Measurements from ENCODE around the gene OR1N1. TPM values are rescaled to one million over a fixed set of nuclear protein-coding genes. Genes with fewer than 3 reads are reported as not detected.

OR1N1 gene
- total and polyA plus RNA-seq, 2 experiments from 2014 or later, result not detected

DNA sequence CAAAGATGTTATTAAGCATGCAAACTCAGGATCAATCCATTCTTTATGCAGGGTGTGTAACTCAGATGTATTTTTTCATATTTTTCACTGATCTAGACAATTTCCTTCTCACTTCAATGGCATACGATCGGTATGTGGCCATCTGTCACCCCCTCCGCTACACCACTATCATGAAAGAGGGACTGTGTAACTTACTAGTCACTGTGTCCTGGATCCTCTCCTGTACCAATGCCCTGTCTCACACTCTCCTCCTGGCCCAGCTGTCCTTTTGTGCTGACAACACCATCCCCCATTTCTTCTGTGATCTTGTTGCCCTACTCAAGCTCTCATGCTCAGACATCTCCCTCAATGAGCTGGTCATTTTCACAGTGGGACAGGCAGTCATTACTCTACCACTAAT, 7.7 kb downstream of the OR1N1 start:
- Histone ChIP-seq H3K36me3 (ENCODE audit: insufficient read depth) (no peaks in the 10 kb centered on the region; the same call in 1 of the 2 replicates), H3K27ac (ENCODE audit: low read depth) (no peak overlapping the region), H4K20me1 (replicated peaks; ENCODE audit: insufficient read depth) (no peaks in the 10 kb centered on the region), H3K27me3 (ENCODE audit: insufficient read depth) (peaks cover 7% of the 10 kb centered on the region; the same call in 1 of the 2 replicates), H3F3A (replicated peaks; ENCODE audit: low read depth) (no peaks in the 10 kb centered on the region), H3K4me3 (no peak overlapping the region), H3K79me2 (replicated peaks; ENCODE audit: insufficient read depth) (no peaks in the 10 kb centered on the region), H3K4me2 (no peak overlapping the region), H3K9me2 (ENCODE audit: insufficient read depth) (no peaks in the 10 kb centered on the region), H2AFZ (no peak overlapping the region), H3K4me1 (ENCODE audit: insufficient read depth) (no peaks in the 10 kb centered on the region)
- no peaks in the 10 kb centered on the region for H3K4me1 Mint-ChIP-seq
- no peaks in the 10 kb centered on the region; the same call in 2 of the 3 replicates for H3K36me3 Mint-ChIP-seq (ENCODE audit: low read depth)
- TF ChIP-seq, protein P1, sequence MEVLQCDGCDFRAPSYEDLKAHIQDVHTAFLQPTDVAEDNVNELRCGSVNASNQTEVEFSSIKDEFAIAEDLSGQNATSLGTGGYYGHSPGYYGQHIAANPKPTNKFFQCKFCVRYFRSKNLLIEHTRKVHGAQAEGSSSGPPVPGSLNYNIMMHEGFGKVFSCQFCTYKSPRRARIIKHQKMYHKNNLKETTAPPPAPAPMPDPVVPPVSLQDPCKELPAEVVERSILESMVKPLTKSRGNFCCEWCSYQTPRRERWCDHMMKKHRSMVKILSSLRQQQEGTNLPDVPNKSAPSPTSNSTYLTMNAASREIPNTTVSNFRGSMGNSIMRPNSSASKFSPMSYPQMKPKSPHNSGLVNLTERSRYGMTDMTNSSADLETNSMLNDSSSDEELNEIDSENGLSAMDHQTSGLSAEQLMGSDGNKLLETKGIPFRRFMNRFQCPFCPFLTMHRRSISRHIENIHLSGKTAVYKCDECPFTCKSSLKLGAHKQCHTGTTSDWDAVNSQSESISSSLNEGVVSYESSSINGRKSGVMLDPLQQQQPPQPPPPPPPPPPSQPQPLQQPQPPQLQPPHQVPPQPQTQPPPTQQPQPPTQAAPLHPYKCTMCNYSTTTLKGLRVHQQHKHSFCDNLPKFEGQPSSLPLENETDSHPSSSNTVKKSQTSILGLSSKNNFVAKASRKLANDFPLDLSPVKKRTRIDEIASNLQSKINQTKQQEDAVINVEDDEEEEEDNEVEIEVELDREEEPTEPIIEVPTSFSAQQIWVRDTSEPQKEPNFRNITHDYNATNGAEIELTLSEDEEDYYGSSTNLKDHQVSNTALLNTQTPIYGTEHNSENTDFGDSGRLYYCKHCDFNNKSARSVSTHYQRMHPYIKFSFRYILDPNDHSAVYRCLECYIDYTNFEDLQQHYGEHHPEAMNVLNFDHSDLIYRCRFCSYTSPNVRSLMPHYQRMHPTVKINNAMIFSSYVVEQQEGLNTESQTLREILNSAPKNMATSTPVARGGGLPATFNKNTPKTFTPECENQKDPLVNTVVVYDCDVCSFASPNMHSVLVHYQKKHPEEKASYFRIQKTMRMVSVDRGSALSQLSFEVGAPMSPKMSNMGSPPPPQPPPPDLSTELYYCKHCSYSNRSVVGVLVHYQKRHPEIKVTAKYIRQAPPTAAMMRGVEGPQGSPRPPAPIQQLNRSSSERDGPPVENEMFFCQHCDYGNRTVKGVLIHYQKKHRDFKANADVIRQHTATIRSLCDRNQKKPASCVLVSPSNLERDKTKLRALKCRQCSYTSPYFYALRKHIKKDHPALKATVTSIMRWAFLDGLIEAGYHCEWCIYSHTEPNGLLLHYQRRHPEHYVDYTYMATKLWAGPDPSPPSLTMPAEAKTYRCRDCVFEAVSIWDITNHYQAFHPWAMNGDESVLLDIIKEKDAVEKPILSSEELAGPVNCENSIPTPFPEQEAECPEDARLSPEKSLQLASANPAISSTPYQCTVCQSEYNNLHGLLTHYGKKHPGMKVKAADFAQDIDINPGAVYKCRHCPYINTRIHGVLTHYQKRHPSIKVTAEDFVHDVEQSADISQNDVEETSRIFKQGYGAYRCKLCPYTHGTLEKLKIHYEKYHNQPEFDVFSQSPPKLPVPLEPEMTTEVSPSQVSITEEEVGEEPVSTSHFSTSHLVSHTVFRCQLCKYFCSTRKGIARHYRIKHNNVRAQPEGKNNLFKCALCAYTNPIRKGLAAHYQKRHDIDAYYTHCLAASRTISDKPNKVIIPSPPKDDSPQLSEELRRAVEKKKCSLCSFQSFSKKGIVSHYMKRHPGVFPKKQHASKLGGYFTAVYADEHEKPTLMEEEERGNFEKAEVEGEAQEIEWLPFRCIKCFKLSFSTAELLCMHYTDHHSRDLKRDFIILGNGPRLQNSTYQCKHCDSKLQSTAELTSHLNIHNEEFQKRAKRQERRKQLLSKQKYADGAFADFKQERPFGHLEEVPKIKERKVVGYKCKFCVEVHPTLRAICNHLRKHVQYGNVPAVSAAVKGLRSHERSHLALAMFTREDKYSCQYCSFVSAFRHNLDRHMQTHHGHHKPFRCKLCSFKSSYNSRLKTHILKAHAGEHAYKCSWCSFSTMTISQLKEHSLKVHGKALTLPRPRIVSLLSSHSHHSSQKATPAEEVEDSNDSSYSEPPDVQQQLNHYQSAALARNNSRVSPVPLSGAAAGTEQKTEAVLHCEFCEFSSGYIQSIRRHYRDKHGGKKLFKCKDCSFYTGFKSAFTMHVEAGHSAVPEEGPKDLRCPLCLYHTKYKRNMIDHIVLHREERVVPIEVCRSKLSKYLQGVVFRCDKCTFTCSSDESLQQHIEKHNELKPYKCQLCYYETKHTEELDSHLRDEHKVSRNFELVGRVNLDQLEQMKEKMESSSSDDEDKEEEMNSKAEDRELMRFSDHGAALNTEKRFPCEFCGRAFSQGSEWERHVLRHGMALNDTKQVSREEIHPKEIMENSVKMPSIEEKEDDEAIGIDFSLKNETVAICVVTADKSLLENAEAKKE (CRISPR knock-in tag; IDR thresholded peaks at IDR 0.05), result no peak
- no peak for TF ChIP-seq ZNF331 (CRISPR knock-in tag; IDR thresholded peaks at IDR 0.05; ENCODE audit: low read depth)
- TF ChIP-seq, protein P2, sequence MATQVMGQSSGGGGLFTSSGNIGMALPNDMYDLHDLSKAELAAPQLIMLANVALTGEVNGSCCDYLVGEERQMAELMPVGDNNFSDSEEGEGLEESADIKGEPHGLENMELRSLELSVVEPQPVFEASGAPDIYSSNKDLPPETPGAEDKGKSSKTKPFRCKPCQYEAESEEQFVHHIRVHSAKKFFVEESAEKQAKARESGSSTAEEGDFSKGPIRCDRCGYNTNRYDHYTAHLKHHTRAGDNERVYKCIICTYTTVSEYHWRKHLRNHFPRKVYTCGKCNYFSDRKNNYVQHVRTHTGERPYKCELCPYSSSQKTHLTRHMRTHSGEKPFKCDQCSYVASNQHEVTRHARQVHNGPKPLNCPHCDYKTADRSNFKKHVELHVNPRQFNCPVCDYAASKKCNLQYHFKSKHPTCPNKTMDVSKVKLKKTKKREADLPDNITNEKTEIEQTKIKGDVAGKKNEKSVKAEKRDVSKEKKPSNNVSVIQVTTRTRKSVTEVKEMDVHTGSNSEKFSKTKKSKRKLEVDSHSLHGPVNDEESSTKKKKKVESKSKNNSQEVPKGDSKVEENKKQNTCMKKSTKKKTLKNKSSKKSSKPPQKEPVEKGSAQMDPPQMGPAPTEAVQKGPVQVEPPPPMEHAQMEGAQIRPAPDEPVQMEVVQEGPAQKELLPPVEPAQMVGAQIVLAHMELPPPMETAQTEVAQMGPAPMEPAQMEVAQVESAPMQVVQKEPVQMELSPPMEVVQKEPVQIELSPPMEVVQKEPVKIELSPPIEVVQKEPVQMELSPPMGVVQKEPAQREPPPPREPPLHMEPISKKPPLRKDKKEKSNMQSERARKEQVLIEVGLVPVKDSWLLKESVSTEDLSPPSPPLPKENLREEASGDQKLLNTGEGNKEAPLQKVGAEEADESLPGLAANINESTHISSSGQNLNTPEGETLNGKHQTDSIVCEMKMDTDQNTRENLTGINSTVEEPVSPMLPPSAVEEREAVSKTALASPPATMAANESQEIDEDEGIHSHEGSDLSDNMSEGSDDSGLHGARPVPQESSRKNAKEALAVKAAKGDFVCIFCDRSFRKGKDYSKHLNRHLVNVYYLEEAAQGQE (IDR thresholded peaks at IDR 0.05; ENCODE audit: unreplicated experiment), result no peak
- TF ChIP-seq EZH2 (IDR thresholded peaks at IDR 0.05; ENCODE audit: low read depth, unreplicated experiment), result no peak
- no peak for TF ChIP-seq NANOG (IDR thresholded peaks at IDR 0.05; ENCODE audit: borderline replicate concordance)
- no peak for TF ChIP-seq CREB1 (CRISPR knock-in tag; IDR thresholded peaks at IDR 0.05; ENCODE audit: low read depth)
- TF ChIP-seq, protein P3, sequence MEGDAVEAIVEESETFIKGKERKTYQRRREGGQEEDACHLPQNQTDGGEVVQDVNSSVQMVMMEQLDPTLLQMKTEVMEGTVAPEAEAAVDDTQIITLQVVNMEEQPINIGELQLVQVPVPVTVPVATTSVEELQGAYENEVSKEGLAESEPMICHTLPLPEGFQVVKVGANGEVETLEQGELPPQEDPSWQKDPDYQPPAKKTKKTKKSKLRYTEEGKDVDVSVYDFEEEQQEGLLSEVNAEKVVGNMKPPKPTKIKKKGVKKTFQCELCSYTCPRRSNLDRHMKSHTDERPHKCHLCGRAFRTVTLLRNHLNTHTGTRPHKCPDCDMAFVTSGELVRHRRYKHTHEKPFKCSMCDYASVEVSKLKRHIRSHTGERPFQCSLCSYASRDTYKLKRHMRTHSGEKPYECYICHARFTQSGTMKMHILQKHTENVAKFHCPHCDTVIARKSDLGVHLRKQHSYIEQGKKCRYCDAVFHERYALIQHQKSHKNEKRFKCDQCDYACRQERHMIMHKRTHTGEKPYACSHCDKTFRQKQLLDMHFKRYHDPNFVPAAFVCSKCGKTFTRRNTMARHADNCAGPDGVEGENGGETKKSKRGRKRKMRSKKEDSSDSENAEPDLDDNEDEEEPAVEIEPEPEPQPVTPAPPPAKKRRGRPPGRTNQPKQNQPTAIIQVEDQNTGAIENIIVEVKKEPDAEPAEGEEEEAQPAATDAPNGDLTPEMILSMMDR (conservative IDR thresholded peaks at IDR 0.05; ENCODE audit: low read depth in 2 of 2), result no peak
- no peak for TF ChIP-seq JUNB (IDR thresholded peaks at IDR 0.05; ENCODE audit: unreplicated experiment)
- TF ChIP-seq EZH2phosphoT487 (IDR thresholded peaks at IDR 0.05; ENCODE audit: unreplicated experiment), result no peak
- TF ChIP-seq POLR2AphosphoS5 (IDR thresholded peaks at IDR 0.05; ENCODE audit: low read depth), result no peak
- no peaks in the 10 kb centered on the region for H3K27me3 Mint-ChIP-seq (ENCODE audit: insufficient read depth, low read depth, poor library complexity)
- no peak for DNase-seq (ENCODE audit: low spot score)
- H3K4me3 Mint-ChIP-seq, result no peak overlapping the region
- peaks cover 36% of the 10 kb centered on the region for H3K9me3 Mint-ChIP-seq
- no peak for ATAC-seq
- H3K27ac Mint-ChIP-seq, result no peak overlapping the region
